Activated T-helper 9 cell treated with anti-CD3 and anti-CD28 coated beads, Interleukin-2, amount 50 U/mL, for 16 hours (primary cell): Measurements from ENCODE around the gene SERPINA3.
"Not testable (repeated sequence)": the region's sequence is repeated elsewhere in the genome, so short reads cannot be mapped to it uniquely, and the experiment has no call there.

Experiments
- DNase-seq: peaks from one replicate; pipeline ENCODE4 v3.0.0-alpha.2; 2020; ENCODE audit warnings: low read depth

The SERPINA3 gene

DNA sequence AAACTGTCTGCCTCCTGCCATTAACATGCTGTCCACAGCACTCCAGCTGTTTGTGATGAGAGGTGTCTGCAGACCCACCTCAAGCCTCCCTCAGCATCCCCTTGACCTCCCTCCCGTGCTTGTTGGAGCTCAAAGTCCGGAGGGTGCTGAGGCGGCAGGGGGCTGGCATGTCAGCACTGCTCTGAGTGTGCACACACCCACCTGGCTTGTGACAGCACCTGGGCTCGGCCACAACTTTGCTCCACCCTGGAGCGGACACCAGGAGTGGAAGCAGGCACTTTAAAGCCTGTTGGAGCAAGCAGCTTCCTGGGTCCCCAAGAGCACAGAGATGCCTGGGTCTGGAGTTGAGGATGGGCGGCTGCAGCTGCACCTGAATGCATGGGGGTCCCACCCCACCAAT, 20.9 kb downstream of the SERPINA3 start:
- DNase-seq = no peak

DNA sequence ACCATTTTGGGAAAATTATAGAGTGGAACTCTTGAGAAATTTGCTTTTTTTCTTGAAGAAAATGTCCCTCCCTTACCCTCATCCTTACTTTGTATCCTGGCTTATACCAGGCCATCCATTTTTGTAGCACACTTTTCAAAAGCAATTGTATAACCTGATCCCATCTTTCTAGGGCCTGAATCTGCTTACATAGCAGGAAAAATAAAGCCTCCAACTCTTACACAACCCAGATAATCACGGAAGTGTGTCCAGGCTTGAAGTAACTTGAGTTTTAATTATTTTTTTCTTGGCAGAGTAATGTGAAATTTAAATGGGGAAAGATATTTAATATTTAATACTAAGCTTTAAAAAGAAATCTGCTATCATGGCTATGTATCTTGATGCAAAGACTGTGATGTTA, 23.0 kb downstream of the SERPINA3 start:
- no peak for DNase-seq

DNA sequence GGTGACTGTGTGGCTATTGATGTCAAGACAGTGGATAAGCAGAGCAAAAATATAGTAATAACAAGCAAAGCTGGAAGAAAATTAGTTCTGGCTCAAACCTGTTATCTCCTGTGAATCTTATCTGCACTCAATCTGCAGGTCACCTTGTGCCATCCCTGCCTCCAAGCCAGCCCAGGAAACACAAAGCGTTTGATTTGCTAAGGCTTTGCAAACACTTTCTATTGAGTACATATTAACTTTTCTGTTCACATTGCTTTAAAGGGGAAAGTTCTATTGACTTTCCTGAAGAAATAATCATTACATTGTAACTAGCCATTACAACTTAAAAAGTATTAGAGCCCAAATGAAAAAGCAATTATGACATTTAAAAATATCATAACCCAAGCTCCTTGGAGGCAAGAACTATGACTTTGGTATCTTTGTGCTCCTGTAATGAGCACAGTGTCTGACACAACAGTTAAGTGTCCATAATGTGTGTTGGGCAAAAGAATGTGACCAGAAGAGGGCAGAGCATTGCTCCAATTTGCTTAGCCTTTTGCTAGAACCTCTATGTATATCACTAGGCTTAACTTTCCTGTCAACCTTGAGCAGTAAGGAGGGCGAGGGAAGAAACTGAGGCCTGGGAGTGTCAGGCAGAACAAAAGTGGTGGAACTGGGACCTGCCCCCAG, 24.7 kb downstream of the SERPINA3 start:
- no peak for DNase-seq

DNA sequence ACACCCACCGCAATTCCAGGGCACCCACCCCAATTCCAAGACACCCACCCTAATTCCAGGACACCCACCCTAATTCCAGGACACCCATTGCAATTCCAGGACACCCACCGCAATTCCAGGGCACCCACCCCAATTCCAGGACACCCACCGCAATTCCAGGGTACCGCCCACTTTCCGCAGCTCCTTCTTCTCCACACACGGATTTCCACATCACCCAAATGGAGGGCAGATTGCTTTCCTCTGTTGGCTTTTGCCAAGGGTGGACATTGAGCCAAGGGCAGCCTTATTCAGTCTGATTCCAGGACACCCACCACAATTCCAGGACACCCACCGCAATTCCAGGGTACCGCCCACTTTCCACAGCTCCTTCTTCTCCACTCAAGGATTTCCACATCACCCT, 25.6 kb downstream of the SERPINA3 start:
- not testable (repeated sequence) for DNase-seq

DNA sequence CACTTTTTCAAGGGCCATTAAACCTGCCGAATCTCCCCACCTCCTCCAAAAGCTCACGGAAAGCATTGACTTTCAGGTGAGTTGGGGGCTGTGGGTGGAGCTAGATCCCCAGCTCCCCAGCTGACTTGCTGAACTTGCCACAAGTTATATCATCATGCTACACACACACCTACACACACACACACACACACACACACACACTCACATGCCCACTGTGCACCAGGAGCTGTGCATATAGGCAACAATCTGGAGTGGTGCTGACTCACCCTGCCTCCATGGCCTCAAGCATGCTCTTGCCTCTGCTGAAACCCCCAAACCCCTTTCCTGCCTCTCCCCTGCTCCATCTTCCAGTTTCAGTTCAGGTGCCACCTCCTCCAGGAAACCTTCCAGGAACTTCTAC, 26.1 kb downstream of the SERPINA3 start:
- no peak for DNase-seq

DNA sequence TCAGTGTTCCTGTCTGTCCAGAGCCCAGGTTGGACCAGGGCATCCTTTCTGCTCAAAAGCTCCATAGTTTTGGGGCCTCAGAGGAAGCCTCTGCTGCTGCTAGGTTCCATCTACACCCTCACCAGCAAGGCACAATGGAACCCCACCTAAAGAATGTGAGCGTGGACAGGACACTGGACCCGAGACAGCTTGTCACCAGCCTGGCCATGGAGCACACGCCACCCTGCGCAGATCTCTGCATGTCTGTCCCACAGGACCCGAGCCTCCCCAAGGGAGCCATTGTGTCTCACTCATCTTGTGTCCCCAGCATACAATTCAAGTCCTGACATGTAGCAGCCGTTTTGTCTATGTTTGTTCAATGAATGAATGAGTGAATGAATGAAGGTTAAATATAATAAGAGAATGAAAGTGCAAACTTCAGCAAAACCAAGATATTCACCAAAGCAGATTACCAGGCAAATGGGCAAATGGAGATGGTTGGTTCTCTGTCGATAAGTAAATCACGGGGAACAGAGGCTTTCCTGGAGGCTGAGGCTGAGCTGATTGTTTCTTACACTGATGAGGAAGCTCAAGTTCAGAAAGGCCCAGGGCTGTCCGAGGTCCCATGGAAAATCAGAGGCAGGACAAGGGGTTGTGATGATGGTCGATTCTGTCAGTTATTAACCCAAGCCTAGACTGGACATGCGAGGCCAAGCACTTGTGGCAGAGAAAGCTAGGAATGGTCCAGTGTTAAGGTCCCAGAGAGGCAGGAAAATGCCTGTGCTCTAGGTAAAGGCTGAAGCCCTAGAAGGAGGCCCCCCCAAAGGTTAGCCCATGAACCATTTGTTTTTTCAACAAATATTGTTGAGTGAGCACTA, 27.0 kb downstream of the SERPINA3 start:
- no peak for DNase-seq

DNA sequence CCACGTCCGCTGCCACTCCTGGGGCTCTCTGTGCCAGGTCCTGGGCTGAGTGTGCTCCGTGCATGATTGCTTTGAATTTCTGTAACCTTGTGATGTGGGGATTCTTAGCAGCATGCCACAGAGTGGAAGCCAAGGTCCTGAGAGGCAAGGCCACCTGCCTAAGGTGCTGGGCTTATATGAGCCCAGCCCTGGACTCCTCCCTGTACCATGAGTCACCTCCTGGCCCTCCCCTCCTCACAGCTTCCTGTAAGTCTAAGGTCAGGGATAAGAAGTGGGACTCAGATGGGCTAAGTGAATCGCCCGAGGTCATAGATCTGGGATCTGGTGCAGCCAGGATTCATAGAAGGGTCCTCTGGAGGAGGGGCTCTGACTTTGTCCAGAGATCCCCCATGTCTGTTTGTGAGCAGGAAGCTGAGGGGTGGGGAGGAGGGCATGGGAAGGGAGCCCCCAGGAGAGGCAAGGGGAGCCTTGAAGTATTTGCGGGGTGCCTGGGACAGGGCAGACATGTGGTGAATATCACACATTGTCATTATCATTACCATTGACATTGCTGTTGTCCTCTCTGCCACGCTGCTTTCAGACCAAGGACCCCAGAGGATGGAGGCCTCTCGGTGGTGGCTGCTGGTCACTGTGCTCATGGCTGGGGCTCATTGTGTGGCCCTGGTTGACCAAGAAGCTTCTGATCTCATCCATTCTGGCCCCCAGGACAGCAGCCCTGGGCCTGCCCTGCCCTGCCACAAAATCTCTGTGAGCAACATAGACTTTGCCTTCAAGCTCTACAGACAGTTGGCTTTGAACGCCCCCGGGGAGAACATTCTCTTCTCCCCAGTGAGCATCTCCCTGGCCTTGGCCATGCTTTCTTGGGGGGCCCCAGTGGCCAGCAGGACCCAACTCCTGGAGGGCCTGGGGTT, 28.8 kb downstream of the SERPINA3 start:
- DNase-seq = no peak

DNA sequence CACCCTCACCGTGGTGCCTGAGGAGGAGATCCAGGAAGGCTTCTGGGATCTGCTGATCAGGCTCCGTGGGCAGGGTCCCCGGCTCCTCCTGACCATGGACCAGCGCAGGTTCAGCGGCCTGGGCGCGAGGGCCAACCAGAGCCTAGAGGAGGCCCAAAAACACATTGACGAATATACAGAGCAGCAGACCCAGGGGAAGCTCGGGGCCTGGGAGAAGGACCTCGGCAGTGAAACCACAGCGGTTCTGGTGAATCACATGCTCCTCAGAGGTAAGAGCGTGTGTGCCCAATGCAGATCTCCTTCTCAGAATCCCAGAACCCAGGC, 29.4 kb downstream of the SERPINA3 start:
- DNase-seq = no peak

DNA sequence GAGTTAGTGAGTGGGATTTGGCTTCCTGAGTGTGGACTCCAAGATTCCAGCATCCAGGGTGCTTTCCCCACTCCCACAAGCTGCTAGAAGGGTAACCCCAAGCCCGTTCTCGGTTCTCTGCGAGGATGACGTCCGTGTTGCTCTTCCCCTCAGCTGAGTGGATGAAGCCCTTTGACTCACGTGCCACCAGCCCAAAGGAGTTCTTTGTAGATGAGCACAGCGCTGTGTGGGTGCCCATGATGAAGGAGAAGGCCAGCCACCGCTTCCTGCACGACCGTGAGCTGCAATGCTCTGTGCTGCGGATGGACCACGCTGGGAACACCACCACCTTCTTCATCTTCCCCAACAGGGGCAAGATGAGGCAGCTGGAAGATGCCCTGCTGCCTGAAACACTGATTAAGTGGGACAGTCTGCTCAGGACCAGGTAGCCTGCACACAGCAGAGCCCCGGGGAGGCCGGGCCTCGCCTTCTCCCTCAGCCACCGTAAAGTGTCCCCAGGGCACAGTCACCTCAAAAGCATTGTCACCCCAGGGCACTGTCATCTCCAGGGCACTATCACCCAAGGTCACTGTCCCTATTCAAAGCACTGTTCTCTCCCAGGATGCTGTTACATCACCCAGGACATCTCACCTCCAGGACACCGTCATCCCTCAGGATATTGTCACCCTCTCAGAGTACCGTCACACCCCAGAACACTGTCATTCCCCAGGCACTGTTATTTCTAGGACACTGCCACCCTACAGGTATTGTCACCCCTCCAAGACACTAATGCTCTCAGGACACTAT, 31.3 kb downstream of the SERPINA3 start:
- DNase-seq = no peak

DNA sequence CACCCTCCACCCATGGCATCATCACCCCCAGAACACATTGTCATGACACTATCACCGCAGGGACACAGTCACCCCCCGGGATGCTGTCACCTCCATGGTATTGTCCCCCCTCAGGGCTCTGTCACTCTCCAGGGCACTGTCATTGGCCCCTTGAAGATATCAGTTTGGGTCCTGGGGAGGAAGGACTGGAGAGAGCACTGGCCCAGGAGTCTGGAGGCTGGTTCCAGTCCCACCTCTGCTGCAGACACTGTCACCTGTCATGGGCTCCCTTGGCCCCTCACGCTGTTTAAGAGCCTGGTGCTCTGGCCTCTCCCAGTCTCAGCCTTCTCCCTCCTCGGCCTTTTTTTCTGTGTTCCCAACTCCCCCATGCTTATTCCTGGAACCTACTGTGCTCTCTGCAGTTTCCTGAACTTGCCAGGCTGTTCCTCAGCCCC, 31.9 kb downstream of the SERPINA3 start:
- no peak for DNase-seq

DNA sequence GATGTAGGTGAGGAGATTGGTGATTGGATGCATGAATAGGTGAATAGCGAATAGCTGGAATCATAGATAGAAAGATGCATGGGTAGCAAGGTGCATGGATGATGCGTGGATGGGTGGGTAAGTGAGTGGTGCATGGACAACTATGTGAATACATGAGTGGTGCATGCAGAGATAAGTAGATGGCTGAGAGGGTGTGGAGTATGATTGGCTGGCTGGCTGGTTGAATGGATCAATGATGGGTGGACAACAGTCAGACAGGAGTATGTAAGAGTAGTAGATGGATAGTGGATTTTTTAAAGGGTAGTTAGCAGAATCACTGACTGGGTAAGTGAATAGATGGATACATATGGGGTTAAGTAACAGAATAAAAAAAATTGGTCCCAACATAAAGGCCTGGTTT, 33.9 kb downstream of the SERPINA3 start:
- DNase-seq = no peak

DNA sequence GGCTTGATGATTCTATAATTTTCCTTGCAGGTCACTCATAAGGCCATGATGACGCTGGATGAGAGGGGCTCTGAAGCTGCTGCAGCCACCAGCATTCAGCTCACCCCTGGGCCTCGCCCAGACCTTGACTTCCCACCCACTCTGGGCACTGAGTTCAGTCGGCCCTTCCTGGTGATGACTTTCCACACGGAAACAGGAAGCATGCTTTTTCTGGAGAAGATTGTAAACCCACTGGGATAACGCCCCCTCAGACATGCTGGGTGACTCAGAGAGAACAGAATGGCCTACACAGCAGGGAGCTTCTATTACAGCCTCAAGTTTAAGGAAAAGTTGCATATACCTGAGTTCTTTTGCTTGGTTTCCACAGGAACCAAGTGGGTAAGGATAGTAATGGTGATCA, 34.3 kb downstream of the SERPINA3 start:
- no peak for DNase-seq

DNA sequence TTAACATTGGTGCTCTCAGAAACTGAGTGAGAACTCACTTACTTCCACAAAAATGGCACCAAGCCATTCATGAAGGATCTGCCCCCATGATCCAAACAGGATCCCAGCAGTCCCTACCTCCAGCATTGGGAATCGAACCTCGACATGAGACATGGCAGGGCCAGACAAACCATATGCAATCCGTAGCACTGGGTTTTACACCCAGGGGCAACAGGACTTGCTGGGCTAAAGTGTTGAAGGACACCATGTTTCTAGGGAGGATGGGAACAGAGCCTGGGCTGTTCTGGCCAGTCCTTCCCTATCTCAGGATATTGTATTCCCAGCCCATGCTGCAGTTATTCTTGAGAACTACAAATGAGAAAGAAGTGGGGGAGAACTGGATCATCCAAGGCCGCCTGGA, 36.6 kb downstream of the SERPINA3 start:
- DNase-seq = no peak

DNA sequence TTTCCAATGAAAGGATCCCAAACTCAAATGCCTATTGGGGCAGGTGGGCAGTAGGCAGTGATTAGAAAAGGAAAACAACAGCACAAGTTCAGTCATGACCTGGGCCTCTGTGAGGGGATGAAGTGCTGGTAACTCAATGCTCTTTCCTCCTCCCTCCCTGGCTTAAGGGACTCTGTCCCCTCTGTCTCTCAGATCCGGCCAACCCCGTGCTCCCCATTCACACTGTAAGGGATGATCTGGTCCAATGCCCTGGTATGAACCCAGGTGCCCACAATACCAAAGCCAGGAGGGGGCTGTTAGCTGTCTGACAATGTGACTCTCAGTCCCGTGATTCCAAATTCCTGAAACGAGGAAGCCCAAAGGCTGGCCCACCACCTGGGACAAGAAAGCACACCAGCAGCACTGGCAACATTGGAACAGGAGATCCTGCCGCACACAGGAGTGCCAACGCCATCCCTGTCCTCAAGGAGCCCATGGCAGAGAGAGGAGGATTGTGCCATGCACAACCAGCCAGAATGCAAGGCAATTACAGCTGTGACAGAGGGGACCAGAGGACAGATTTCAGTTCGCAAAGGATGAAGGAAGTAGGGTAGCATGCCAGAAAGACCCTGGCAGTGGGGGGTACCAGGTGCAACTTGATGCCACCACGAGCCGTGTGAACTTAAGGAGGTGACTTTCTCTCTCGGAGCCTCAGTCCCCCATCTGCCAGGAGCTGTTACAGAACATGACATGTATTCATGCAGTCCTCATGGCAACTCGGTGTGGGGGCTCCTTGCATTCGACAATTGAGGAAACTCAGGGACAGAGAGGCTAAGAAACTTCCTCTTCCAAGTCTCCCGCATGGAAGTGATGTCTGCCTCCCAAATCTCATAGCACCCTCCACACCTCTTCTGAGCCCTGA, 37.6 kb downstream of the SERPINA3 start:
- DNase-seq = no peak

DNA sequence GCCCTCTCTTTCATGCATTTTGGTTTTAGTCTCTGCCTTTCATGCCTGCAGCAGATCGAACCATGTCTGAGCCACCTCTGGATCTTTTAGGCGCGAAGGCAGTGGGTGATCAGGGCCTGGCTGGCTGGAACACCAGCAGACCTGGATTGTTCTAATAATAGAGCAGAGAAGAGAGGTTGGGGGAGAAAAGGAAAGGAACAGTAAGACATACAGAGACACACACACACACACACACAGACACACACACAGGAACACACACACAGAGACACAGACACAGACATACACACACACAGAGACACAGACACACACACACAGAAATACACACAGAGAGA, 38.2 kb downstream of the SERPINA3 start:
- no peak for DNase-seq

DNA sequence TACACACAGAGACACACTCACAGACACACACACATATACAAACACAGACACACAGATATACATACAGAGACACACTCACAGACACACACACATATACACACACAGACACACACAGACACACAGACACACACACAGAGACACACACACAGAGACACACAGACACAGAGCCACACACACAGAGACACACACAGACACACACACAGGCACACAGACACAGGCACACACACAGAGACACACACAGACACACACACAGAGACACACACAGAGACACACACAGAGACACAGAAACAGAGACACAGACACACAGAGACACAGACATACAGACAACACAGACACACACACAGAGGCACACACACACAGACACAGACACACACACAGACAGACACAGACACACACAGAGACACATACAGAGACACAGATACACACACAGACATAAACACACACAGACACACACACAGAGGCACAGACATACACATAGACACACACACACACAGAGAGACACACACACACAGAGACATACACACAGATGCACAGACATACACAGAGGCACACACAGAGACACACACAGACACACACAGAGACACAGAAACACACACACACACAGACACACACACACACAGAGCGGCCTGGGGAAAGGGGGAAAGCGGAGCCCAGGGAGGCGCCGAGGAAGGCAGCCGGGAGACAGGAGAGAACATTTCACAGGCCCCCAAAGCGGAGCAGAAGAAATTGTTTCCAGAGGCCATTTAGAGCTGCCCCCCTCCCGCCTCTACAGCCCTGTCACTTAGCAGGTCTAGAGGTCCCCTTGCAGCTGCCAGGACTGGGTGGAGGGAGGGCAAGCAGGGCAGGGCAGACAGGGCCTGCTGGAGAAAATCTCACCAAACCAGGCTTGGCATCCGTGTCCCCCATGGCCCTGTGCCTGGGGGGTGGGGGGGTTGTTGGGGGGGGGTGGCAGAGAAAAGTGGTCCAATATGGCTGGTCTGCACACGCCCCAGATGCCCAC, 38.9 kb downstream of the SERPINA3 start:
- DNase-seq = no peak

DNA sequence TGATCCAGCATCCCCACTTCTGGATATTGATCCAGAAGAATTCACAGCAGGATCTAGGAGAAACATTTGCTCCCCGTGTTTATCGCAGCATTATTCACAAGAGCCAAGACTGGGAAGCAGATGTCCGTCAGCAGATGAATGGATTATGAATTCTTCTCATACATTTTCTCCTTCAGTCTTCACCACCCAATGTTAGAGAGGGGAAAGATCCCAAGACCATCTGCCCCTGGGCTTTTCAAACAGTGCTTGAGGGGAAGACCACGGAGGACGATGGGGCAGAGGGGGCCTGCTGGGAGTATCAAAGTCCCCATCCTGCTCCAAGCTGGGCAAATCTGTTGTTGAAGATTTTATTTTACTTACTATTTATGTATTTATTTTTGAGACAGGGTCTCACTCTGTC, 41.1 kb downstream of the SERPINA3 start:
- DNase-seq = no peak

DNA sequence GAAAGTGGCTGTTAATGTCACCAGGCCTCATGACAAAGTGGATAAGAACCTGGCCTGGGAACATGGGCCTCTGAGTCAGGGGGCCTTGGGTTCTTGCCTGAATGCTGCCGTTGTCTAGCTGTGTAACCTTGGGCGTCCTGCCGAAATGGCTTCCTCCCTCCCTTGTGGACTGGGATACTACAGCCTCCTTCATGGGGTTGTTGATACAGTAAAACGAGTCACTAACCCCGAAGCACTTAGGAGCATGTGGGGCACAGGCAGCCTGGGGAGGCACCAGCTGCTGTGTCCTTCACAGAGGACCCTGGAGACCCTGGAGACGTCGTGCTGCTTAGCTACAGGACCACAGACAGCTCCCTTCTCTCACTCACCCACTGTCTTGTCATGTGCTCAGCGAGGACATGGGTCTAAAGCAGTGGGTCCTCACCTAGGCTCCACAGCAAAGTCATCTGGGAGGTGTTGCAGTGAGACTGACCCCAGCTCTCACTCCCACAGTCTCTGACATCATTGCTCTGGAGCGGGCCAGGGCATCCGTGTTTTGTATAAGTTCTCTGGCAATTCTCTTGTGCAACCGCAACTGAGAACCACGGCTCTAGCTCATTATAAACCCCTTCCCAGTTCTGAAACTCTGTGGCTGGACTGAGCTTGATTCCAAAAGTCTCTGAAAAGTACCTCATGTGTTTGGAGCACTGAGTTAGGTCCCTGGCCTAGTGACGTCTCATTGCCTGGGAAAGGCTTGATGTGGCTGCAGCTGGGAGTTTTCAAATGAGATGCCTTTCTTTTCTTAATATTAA, 42.1 kb downstream of the SERPINA3 start:
- DNase-seq = no peak

DNA sequence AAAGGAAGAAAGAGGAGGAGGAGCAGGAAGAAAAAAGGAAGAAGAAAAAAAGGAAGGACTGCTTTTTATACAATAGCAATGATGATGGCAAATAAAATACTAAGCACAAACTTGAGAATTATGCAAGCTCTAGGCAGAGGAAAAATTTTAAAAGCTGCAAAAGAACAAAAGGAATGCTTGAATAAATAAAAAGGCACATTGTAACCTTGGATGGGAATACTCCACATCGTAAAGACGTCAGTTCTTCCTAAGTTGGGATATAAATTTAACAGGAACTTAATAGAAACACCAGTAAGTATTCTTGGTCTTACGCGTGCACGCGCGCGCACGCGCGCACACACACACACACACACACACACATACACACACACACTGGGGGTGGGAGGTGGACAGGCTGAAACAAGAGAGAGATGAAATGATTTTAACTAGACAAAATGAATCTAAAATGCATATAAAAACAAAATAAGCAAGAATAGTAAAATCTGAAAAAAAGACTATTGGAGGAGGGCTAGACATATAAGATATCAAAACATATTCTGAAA, 43.0 kb downstream of the SERPINA3 start:
- DNase-seq = no peak
